GM21360 (cell line): ENCODE results near the gene LARGE1.

ENCODE experiments used
- ATAC-seq: cut with Tn5 transposase; IDR thresholded peaks from one replicate; pipeline ENCODE4 v1.9.1; 2021; ENCODE audit warnings: mild to moderate bottlenecking, moderate library complexity; ENCODE audit not compliant: unreplicated experiment

The LARGE1 gene

GRCh38 chr22:33537059-33537458, 383.2 kb downstream of the LARGE1 start:
- no peak for ATAC-seq

- ATAC-seq, result no peak
Measured at GRCh38 chr22:33535937-33536875, 384.1 kb downstream of the LARGE1 start.

GRCh38 chr22:33529424-33530113, 390.7 kb downstream of the LARGE1 start:
- no peak for ATAC-seq

- no peak for ATAC-seq
Measured at GRCh38 chr22:33528183-33528582, 392.1 kb downstream of the LARGE1 start.

GRCh38 chr22:33526434-33527107, 393.7 kb downstream of the LARGE1 start:
- no peak for ATAC-seq

GRCh38 chr22:33524511-33525260, 395.6 kb downstream of the LARGE1 start:
- ATAC-seq, result no peak

GRCh38 chr22:33521879-33522665, 398.2 kb downstream of the LARGE1 start:
- ATAC-seq, result no peak

- no peak for ATAC-seq
Measured at GRCh38 chr22:33520904-33521780, 399.1 kb downstream of the LARGE1 start.

GRCh38 chr22:33519974-33520903, 400.0 kb downstream of the LARGE1 start:
- ATAC-seq, result no peak

GRCh38 chr22:33519071-33519973, 401.0 kb downstream of the LARGE1 start:
- no peak for ATAC-seq

- no peak for ATAC-seq
Measured at GRCh38 chr22:33518405-33518804, 401.9 kb downstream of the LARGE1 start.

GRCh38 chr22:33515795-33516194, 404.5 kb downstream of the LARGE1 start:
- ATAC-seq, result no peak

- no peak for ATAC-seq
Measured at GRCh38 chr22:33513388-33514338, 406.6 kb downstream of the LARGE1 start.

- no peak for ATAC-seq
Measured at GRCh38 chr22:33512908-33513307, 407.4 kb downstream of the LARGE1 start.

- no peak for ATAC-seq
Measured at GRCh38 chr22:33510429-33510904, 409.8 kb downstream of the LARGE1 start.
